Uterus (tissue), 2 donors: ENCODE data around the gene OTOA.

Experiments used
- CTCF ChIP-seq, 4 experiments: fragments of 200-600 bp in 2 of 4; fragments of 450-650 bp in 2 of 4; sonication (generic) in 2 of 4; IDR thresholded peaks; one replicate each; pipeline ENCODE4 v1.5.1; 2016 to 2019; ENCODE audit warnings: antibody characterized with exemption in 4 of 4, mild to moderate bottlenecking in 2 of 4, moderate library complexity in 1 of 4
- POLR2A ChIP-seq, 2 donors: fragments of 450-650 bp; IDR thresholded peaks; one replicate each; pipeline ENCODE4 v1.6.1; 2016; ENCODE audit warnings: antibody characterized with exemption in 2 of 2, mild to moderate bottlenecking in 1 of 2, moderate library complexity in 1 of 2

GRCh38 chr16:21651515-21651914 lies 12.3 kb upstream of the OTOA start:
- TF ChIP-seq POLR2A (IDR thresholded peaks at IDR 0.05) (no peak), CTCF (IDR thresholded peaks at IDR 0.05) (no peak)
